GM18907 (cell line): ENCODE data around the gene DCUN1D4.

Experiments used
- ATAC-seq: cut with Tn5 transposase; IDR thresholded peaks from one replicate; pipeline ENCODE4 v1.9.1; 2021; ENCODE audit warnings: mild to moderate bottlenecking, moderate library complexity; ENCODE audit not compliant: unreplicated experiment

The DCUN1D4 gene

GRCh38 chr4:51960486-51960885 lies 117.5 kb downstream of the DCUN1D4 start:
- ATAC-seq, result no peak

GRCh38 chr4:51963841-51964517 lies 121.0 kb downstream of the DCUN1D4 start:
- no peak for ATAC-seq

- ATAC-seq, result no peak
Observed at GRCh38 chr4:51965862-51966261, 122.9 kb downstream of the DCUN1D4 start.
